ENCODE data around the gene UBE2QL1.

The UBE2QL1 gene

GRCh38 chr5:6432206-6432605, 16.5 kb upstream of the UBE2QL1 start:
- no peak overlapping the region for H3K4me3 ChIP-seq (ENCODE audit: low read length)
- H3K9ac ChIP-seq (ENCODE audit: low read length), result no peak overlapping the region
- H3K36me3 ChIP-seq (ENCODE audit: control insufficient read depth, insufficient read depth, low read length), result no peaks in the 10 kb centered on the region
- H3K4me1 ChIP-seq (ENCODE audit: control insufficient read depth, insufficient read depth, low read length), result no peaks in the 10 kb centered on the region
- peaks cover 2% of the 10 kb centered on the region for H3K27me3 ChIP-seq (ENCODE audit: control insufficient read depth, insufficient read depth, low read length)
- no peak overlapping the region for H3K27ac ChIP-seq (ENCODE audit: low read depth, low read length)

- Histone ChIP-seq H3K36me3 (ENCODE audit: control insufficient read depth, insufficient read depth, low read length) (no peaks in the 10 kb centered on the region), H3K9ac (ENCODE audit: low read length) (no peak overlapping the region), H3K4me3 (ENCODE audit: low read length) (no peak overlapping the region), H3K27ac (ENCODE audit: low read depth, low read length) (no peak overlapping the region), H3K4me1 (ENCODE audit: control insufficient read depth, insufficient read depth, low read length) (no peaks in the 10 kb centered on the region), H3K27me3 (ENCODE audit: control insufficient read depth, insufficient read depth, low read length) (peaks cover 2% of the 10 kb centered on the region)
Measured at GRCh38 chr5:6434731-6435130, 13.9 kb upstream of the UBE2QL1 start.

- no peak overlapping the region for H3K9ac ChIP-seq (ENCODE audit: low read length)
- H3K4me3 ChIP-seq (ENCODE audit: low read length), result no peak overlapping the region
- H3K27me3 ChIP-seq (ENCODE audit: control insufficient read depth, insufficient read depth, low read length), result peaks cover 2% of the 10 kb centered on the region
- H3K27ac ChIP-seq (ENCODE audit: low read depth, low read length), result no peak overlapping the region
- H3K4me1 ChIP-seq (ENCODE audit: control insufficient read depth, insufficient read depth, low read length), result no peaks in the 10 kb centered on the region
- no peaks in the 10 kb centered on the region for H3K36me3 ChIP-seq (ENCODE audit: control insufficient read depth, insufficient read depth, low read length)
Measured at GRCh38 chr5:6435356-6435755, 13.3 kb upstream of the UBE2QL1 start.

GRCh38 chr5:6436715-6437331, 11.8 kb upstream of the UBE2QL1 start:
- H3K27ac ChIP-seq (ENCODE audit: low read depth, low read length), result no peak overlapping the region
- no peak overlapping the region for H3K9ac ChIP-seq (ENCODE audit: low read length)
- no peak overlapping the region for H3K4me3 ChIP-seq (ENCODE audit: low read length)
- no peaks in the 10 kb centered on the region for H3K36me3 ChIP-seq (ENCODE audit: control insufficient read depth, insufficient read depth, low read length)
- no peaks in the 10 kb centered on the region for H3K4me1 ChIP-seq (ENCODE audit: control insufficient read depth, insufficient read depth, low read length)
- peaks cover 2% of the 10 kb centered on the region for H3K27me3 ChIP-seq (ENCODE audit: control insufficient read depth, insufficient read depth, low read length)

GRCh38 chr5:6439588-6440550, 8.8 kb upstream of the UBE2QL1 start:
- Histone ChIP-seq H3K4me1 (ENCODE audit: control insufficient read depth, insufficient read depth, low read length) (no peaks in the 10 kb centered on the region), H3K36me3 (ENCODE audit: control insufficient read depth, insufficient read depth, low read length) (no peaks in the 10 kb centered on the region), H3K27ac (ENCODE audit: low read depth, low read length) (no peak overlapping the region), H3K9ac (ENCODE audit: low read length) (no peak overlapping the region), H3K27me3 (ENCODE audit: control insufficient read depth, insufficient read depth, low read length) (no peaks in the 10 kb centered on the region), H3K4me3 (ENCODE audit: low read length) (no peak overlapping the region)

GRCh38 chr5:6442333-6442732, 6.3 kb upstream of the UBE2QL1 start:
- Histone ChIP-seq H3K27me3 (ENCODE audit: control insufficient read depth, insufficient read depth, low read length) (no peaks in the 10 kb centered on the region), H3K36me3 (ENCODE audit: control insufficient read depth, insufficient read depth, low read length) (no peaks in the 10 kb centered on the region), H3K27ac (ENCODE audit: low read depth, low read length) (no peak overlapping the region), H3K4me1 (ENCODE audit: control insufficient read depth, insufficient read depth, low read length) (no peaks in the 10 kb centered on the region), H3K9ac (ENCODE audit: low read length) (no peak overlapping the region), H3K4me3 (ENCODE audit: low read length) (no peak overlapping the region)

GRCh38 chr5:6443326-6443725, 5.3 kb upstream of the UBE2QL1 start:
- Histone ChIP-seq H3K27ac (ENCODE audit: low read depth, low read length) (no peak overlapping the region), H3K36me3 (ENCODE audit: control insufficient read depth, insufficient read depth, low read length) (no peaks in the 10 kb centered on the region), H3K9ac (ENCODE audit: low read length) (no peak overlapping the region), H3K4me1 (ENCODE audit: control insufficient read depth, insufficient read depth, low read length) (no peaks in the 10 kb centered on the region), H3K4me3 (ENCODE audit: low read length) (no peak overlapping the region), H3K27me3 (ENCODE audit: control insufficient read depth, insufficient read depth, low read length) (peaks cover 6% of the 10 kb centered on the region)

- Histone ChIP-seq H3K9ac (ENCODE audit: low read length) (no peak overlapping the region), H3K36me3 (ENCODE audit: control insufficient read depth, insufficient read depth, low read length) (no peaks in the 10 kb centered on the region), H3K4me1 (ENCODE audit: control insufficient read depth, insufficient read depth, low read length) (no peaks in the 10 kb centered on the region), H3K4me3 (ENCODE audit: low read length) (no peak overlapping the region), H3K27me3 (ENCODE audit: control insufficient read depth, insufficient read depth, low read length) (peaks cover 6% of the 10 kb centered on the region), H3K27ac (ENCODE audit: low read depth, low read length) (no peak overlapping the region)
Measured at GRCh38 chr5:6446042-6446441, 2.6 kb upstream of the UBE2QL1 start.

- Histone ChIP-seq H3K4me1 (ENCODE audit: control insufficient read depth, insufficient read depth, low read length) (no peaks in the 10 kb centered on the region), H3K27ac (ENCODE audit: low read depth, low read length) (no peak overlapping the region), H3K4me3 (ENCODE audit: low read length) (no peak overlapping the region), H3K36me3 (ENCODE audit: control insufficient read depth, insufficient read depth, low read length) (no peaks in the 10 kb centered on the region), H3K9ac (ENCODE audit: low read length) (no peak overlapping the region), H3K27me3 (ENCODE audit: control insufficient read depth, insufficient read depth, low read length) (peaks cover 6% of the 10 kb centered on the region)
Measured at GRCh38 chr5:6446626-6447309, 1.9 kb upstream of the UBE2QL1 start.

- Histone ChIP-seq H3K27me3 (ENCODE audit: control insufficient read depth, insufficient read depth, low read length) (peaks cover 6% of the 10 kb centered on the region), H3K4me1 (ENCODE audit: control insufficient read depth, insufficient read depth, low read length) (no peaks in the 10 kb centered on the region), H3K4me3 (ENCODE audit: low read length) (no peak overlapping the region), H3K27ac (ENCODE audit: low read depth, low read length) (no peak overlapping the region), H3K9ac (ENCODE audit: low read length) (no peak overlapping the region), H3K36me3 (ENCODE audit: control insufficient read depth, insufficient read depth, low read length) (no peaks in the 10 kb centered on the region)
Measured at GRCh38 chr5:6447384-6448140, 1.1 kb upstream of the UBE2QL1 start.

- Histone ChIP-seq H3K9ac (ENCODE audit: low read length) (no peak overlapping the region), H3K27me3 (ENCODE audit: control insufficient read depth, insufficient read depth, low read length) (peaks cover 6% of the 10 kb centered on the region), H3K36me3 (ENCODE audit: control insufficient read depth, insufficient read depth, low read length) (no peaks in the 10 kb centered on the region), H3K4me3 (ENCODE audit: low read length) (no peak overlapping the region), H3K27ac (ENCODE audit: low read depth, low read length) (no peak overlapping the region), H3K4me1 (ENCODE audit: control insufficient read depth, insufficient read depth, low read length) (peaks cover 5% of the 10 kb centered on the region)
Measured at GRCh38 chr5:6448141-6448491, 543 bp upstream of the UBE2QL1 start.

Data from rectal smooth muscle tissue (tissue), 1 donor.